Measurements from ENCODE around the gene ATIC.

DNA sequence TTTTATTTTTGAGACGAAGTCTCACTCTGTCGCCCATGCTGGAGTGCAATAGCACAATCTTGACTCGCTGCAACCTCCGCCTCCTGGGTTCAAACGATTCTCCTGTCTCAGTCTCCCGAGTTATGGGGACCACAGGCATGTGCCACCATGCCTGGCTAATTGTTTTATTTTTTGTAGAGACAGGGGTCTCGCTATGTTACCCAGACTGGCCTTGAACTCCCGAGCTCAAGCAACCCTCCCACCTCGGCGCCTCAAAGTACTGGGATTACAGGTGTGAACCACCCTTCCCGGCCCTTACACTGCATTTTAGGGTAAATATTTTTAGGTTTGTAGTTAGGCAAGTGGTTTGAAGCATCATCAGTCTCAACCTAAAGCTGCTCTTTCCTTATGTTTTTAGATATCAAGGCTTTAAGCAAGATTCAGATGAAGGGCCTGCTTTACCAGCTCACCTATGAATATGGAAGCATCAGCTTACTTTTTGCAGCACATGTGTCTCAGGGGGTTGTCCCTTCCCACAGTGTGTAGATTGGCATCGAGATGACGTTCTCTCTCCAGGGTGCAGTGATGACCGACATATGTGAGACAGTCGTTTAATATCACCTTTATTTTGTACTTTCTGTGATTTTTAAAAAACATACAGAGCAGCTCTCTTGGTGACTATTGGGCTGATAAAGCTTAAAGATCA is 47.2 kb downstream of the ATIC start:
- TF ChIP-seq POLR2A (IDR thresholded peaks at IDR 0.05), result no peak
- TF ChIP-seq, protein P1, sequence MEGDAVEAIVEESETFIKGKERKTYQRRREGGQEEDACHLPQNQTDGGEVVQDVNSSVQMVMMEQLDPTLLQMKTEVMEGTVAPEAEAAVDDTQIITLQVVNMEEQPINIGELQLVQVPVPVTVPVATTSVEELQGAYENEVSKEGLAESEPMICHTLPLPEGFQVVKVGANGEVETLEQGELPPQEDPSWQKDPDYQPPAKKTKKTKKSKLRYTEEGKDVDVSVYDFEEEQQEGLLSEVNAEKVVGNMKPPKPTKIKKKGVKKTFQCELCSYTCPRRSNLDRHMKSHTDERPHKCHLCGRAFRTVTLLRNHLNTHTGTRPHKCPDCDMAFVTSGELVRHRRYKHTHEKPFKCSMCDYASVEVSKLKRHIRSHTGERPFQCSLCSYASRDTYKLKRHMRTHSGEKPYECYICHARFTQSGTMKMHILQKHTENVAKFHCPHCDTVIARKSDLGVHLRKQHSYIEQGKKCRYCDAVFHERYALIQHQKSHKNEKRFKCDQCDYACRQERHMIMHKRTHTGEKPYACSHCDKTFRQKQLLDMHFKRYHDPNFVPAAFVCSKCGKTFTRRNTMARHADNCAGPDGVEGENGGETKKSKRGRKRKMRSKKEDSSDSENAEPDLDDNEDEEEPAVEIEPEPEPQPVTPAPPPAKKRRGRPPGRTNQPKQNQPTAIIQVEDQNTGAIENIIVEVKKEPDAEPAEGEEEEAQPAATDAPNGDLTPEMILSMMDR (IDR thresholded peaks at IDR 0.05), result no peak

All from uterus (tissue), 2 donors.